SHP77 (cell line): ENCODE measurements around the gene RASSF6.
"Not testable (repeated sequence)": the region's sequence is repeated elsewhere in the genome, so short reads cannot be mapped to it uniquely, and the experiment has no call there.

Experiments used
- DNase-seq, 2 experiments: peaks; one replicate each; lab custom pipeline; 2025; lab: John Stamatoyannopoulos, UW

The RASSF6 gene

GRCh38 chr4:73576381-73576780 lies 43.9 kb downstream of the RASSF6 start:
- no peak for DNase-seq

- DNase-seq, result no peak
Observed at GRCh38 chr4:73575660-73576059, 44.6 kb downstream of the RASSF6 start.

GRCh38 chr4:73573794-73574528 lies 46.3 kb downstream of the RASSF6 start:
- peak; percentile 90 to 93 for DNase-seq

- not testable (repeated sequence) for DNase-seq
Observed at GRCh38 chr4:73550865-73551264, 69.4 kb downstream of the RASSF6 start.

- DNase-seq, result no peak
Observed at GRCh38 chr4:73544620-73545019, 75.6 kb downstream of the RASSF6 start.

- no peak for DNase-seq
Observed at GRCh38 chr4:73541251-73541650, 79.0 kb downstream of the RASSF6 start.

GRCh38 chr4:73540826-73541225 lies 79.4 kb downstream of the RASSF6 start:
- no peak for DNase-seq

GRCh38 chr4:73539386-73539785 lies 80.8 kb downstream of the RASSF6 start:
- no peak for DNase-seq

GRCh38 chr4:73538162-73538561 lies 82.1 kb downstream of the RASSF6 start:
- no peak for DNase-seq

GRCh38 chr4:73533515-73534422 lies 86.5 kb downstream of the RASSF6 start:
- no peak for DNase-seq

- DNase-seq, result no peak
Observed at GRCh38 chr4:73528171-73528570, 92.1 kb downstream of the RASSF6 start.

- DNase-seq, result no peak
Observed at GRCh38 chr4:73527196-73527595, 93.0 kb downstream of the RASSF6 start.

GRCh38 chr4:73525611-73526010 lies 94.6 kb downstream of the RASSF6 start:
- no peak for DNase-seq

GRCh38 chr4:73523126-73523525 lies 97.1 kb downstream of the RASSF6 start:
- DNase-seq, result no peak
